ENCODE measurements around the gene CNTRL. TPM values are rescaled to one million over a fixed set of nuclear protein-coding genes. Genes with fewer than 3 reads are reported as not detected.
"Not testable (repeated sequence)": the region's sequence is repeated elsewhere in the genome, so short reads cannot be mapped to it uniquely, and the experiment has no call there.

Gene CNTRL
- total RNA-seq, 1 experiment from 2014 or later: 40.6 TPM

DNA sequence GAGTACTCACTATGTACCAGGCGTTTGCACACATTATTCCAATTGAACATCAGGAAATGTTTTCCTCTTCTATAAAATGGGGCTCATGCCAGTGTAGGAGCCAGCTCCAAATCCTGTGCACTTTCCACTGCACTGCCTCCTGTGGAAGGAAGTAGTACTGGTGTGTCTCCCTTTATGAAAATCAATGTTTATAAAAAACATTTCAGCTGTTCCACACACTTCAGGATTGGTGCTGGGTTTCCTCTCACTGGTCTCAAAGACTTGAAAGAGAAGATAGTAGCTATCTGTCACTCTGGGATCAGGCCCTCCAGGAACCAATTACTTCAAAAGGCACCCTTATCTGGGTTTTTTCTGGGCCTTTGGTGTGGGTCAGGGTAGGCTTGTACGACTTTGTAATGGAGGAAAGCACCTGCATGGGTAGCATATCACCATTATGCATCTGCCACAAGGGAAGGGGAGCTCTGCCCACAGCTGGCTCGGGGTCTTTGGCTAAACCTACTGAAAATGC lies 94.4 kb downstream of the CNTRL start:
- peak; percentile 18 to 41 for DNase-seq
- H3K36me3 ChIP-seq: peaks cover 61% of the 10 kb centered on the region

DNA sequence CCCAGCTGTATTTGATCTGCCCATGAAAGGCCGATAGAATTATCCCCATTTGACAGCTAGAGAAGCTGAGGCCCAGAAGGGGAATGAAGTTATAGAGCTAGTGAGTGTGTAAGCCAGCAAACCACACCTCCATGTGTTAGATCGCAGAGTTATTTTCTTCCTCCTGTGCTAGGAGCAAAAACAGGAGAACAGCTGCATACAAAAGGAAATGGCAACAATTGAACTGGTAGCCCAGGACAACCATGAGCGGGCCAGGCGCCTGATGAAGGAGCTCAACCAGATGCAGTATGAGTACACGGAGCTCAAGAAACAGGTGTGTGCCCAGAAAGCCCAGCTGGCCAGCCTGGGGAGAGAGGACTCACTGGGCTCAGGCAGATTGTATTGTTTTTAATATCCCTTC lies 96.5 kb downstream of the CNTRL start:
- H3K27ac ChIP-seq: no peak overlapping the region
- H3K9me3 ChIP-seq (replicated peaks): no peaks in the 10 kb centered on the region
- no peaks in the 10 kb centered on the region for H3K27me3 ChIP-seq
- peak; percentile 25 to 48 for DNase-seq
- H3K4me3 ChIP-seq: no peak overlapping the region
- no peaks in the 10 kb centered on the region for H3K4me1 ChIP-seq
- peaks cover 57% of the 10 kb centered on the region for H3K36me3 ChIP-seq

More for the DNA sequence above, 94.4 kb downstream of the CNTRL start:
- Histone ChIP-seq H3K27me3 (no peaks in the 10 kb centered on the region), H3K4me3 (no peak overlapping the region), H3K9me3 (replicated peaks) (no peaks in the 10 kb centered on the region), H3K4me1 (no peaks in the 10 kb centered on the region), H3K27ac (no peak overlapping the region)

GRCh38 chr9:121172726-121173487 lies 98.2 kb downstream of the CNTRL start:
- H3K4me1 ChIP-seq: no peaks in the 10 kb centered on the region
- H3K36me3 ChIP-seq: peaks cover 65% of the 10 kb centered on the region
- no peaks in the 10 kb centered on the region for H3K27me3 ChIP-seq
- DNase-seq: no peak
- no peaks in the 10 kb centered on the region for H3K9me3 ChIP-seq (replicated peaks)
- H3K27ac ChIP-seq: no peak overlapping the region
- H3K4me3 ChIP-seq: no peak overlapping the region

GRCh38 chr9:121173501-121173900 lies 98.7 kb downstream of the CNTRL start:
- no peaks in the 10 kb centered on the region for H3K9me3 ChIP-seq (replicated peaks)
- DNase-seq: no peak
- no peak overlapping the region for H3K27ac ChIP-seq
- H3K4me1 ChIP-seq: no peaks in the 10 kb centered on the region
- peaks cover 62% of the 10 kb centered on the region for H3K36me3 ChIP-seq
- H3K4me3 ChIP-seq: no peak overlapping the region
- no peaks in the 10 kb centered on the region for H3K27me3 ChIP-seq

DNA sequence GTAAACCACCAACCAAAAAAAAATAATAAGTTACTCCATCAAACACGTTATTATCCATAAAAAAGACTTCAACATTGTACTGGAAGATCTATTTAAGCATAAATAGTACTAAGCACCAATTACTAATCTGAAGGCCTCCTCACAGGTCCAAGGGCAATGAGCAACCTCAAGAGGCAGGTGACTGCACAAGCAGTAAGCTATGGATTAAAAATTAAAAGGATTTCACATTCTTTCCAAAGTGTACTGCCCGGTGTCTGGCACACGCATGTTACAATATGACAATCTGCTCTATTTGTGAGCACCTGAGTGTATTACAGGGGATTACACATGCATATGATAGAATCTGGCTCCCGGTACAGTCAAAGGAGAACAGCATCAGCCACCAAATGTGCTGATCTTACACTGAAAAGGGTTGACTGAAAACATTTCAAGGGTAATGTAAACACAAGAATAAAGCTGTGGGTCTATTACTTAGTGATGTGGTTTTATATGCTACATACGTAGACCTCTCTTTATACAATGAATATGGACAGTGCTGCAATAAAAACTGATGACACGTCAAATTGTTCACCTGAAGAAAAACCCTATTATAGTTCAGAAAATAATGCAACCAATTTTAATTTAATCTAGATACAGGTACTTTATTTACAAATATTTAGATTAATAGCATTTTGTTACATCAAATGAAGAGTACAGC lies 104.1 kb downstream of the CNTRL start:
- Histone ChIP-seq H3K9me3 (replicated peaks) (no peaks in the 10 kb centered on the region), H3K27ac (no peak overlapping the region), H3K27me3 (no peaks in the 10 kb centered on the region), H3K4me3 (no peak overlapping the region), H3K36me3 (peaks cover 76% of the 10 kb centered on the region), H3K4me1 (no peaks in the 10 kb centered on the region)
- DNase-seq: no peak

GRCh38 chr9:121179373-121179721 lies 104.6 kb downstream of the CNTRL start:
- DNase-seq; H3K4me3 ChIP-seq; H3K4me1 ChIP-seq; H3K27me3 ChIP-seq; H3K27ac ChIP-seq; H3K9me3 ChIP-seq (replicated peaks): not testable (repeated sequence)
- H3K36me3 ChIP-seq: peaks cover 78% of the 10 kb centered on the region

DNA sequence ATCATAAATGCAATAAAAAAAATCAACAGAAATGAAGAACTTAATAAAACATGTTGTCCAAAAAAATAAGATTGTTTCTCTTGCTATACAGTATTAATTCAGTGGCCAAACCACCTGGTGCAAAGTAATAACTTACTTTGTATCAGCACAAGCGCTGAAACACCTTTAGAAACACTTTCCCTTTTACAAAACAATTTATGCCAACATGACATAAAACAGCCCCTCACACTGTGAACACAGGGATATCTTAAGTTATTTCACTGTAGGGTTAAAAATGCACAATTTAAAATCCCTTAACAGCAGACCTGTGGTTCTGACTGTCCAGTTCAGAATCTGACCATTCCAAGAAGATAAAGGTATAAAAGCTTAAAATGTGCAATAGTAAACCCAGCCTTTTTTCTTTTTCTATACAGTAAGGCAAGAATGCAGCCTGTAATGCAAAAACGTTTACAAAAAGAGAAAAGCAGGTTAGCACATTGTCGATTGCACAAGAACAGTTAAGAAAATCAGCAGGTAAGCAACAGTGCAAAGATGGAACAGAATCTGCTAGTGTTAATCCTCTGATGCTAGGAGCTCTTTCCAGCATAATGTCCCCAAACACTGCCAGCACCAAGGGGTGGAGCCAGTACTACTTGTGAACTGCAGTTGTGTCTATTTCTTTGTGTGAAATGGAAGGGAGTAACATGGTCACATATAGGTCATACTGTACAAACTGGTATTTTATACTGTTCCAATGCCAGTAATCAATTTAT lies 105.4 kb downstream of the CNTRL start:
- peaks cover 81% of the 10 kb centered on the region for H3K36me3 ChIP-seq
- H3K27me3 ChIP-seq: no peaks in the 10 kb centered on the region
- DNase-seq: no peak

GRCh38 chr9:121182101-121182836 lies 107.5 kb downstream of the CNTRL start:
- no peak overlapping the region for H3K27ac ChIP-seq
- no peak for DNase-seq
- peaks cover 82% of the 10 kb centered on the region for H3K36me3 ChIP-seq
- H3K4me1 ChIP-seq: no peaks in the 10 kb centered on the region
- no peaks in the 10 kb centered on the region for H3K27me3 ChIP-seq
- H3K9me3 ChIP-seq (replicated peaks): no peaks in the 10 kb centered on the region
- no peak overlapping the region for H3K4me3 ChIP-seq

More for the DNA sequence above, 105.4 kb downstream of the CNTRL start:
- Histone ChIP-seq H3K4me1 (no peaks in the 10 kb centered on the region), H3K4me3 (no peak overlapping the region), H3K9me3 (replicated peaks) (no peaks in the 10 kb centered on the region), H3K27ac (no peak overlapping the region)

DNA sequence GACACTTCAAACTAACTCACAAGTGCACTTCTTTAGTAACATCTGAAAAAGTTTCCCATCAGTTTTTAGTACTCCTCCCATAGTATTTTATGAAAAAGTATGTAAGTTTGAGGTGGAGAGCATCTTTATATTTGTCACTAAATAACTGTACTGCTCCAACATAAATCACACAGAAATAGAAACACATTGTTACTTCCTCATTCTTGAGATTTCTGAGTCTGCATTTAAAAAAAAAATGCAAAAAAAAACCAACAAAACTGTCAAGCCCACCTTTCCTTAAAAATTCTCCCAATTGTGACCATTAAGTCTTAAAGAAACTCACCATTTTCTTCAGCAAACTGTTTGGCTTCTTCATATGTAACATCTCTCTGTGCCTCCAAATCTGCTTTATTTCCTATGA lies 108.2 kb downstream of the CNTRL start:
- H3K27me3 ChIP-seq: no peaks in the 10 kb centered on the region
- H3K4me3 ChIP-seq: no peak overlapping the region
- no peaks in the 10 kb centered on the region; the same call in 1 of the 2 replicates for H3K4me1 ChIP-seq
- no peak for DNase-seq
- H3K9me3 ChIP-seq (replicated peaks): no peaks in the 10 kb centered on the region
- peaks cover 76% of the 10 kb centered on the region for H3K36me3 ChIP-seq
- no peak overlapping the region for H3K27ac ChIP-seq

GRCh38 chr9:121183666-121184423 lies 109.1 kb downstream of the CNTRL start:
- Histone ChIP-seq H3K36me3 (peaks cover 71% of the 10 kb centered on the region), H3K27ac (no peak overlapping the region), H3K4me3 (no peak overlapping the region), H3K27me3 (no peaks in the 10 kb centered on the region), H3K4me1 (no peaks in the 10 kb centered on the region; the same call in 1 of the 2 replicates), H3K9me3 (replicated peaks) (no peaks in the 10 kb centered on the region)
- no peak for DNase-seq

DNA sequence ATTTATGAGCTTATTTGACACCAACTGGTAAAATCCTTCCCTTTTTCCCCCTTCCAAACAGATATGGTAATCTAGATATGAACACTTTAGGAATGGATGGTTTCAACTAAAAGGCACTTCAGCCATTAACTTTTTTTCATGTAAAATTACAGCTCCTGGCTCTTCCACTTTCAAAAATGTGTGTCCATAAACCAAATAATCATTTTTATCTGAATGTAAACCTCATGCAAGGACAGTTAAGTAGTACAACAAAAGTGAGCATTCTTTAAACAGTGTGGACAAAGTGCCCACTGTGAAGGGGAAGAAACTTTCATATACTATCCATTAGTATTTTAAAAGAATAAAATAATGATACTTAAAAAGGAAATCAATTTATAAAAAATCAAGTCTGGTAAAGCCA lies 109.7 kb downstream of the CNTRL start:
- Histone ChIP-seq H3K9me3 (replicated peaks) (no peaks in the 10 kb centered on the region), H3K36me3 (peaks cover 66% of the 10 kb centered on the region), H3K4me3 (no peak overlapping the region), H3K27me3 (no peaks in the 10 kb centered on the region), H3K4me1 (no peaks in the 10 kb centered on the region; the same call in 1 of the 2 replicates), H3K27ac (no peak overlapping the region)
- no peak for DNase-seq

GRCh38 chr9:121185178-121185745 lies 110.5 kb downstream of the CNTRL start:
- H3K4me1 ChIP-seq: no peaks in the 10 kb centered on the region; the same call in 1 of the 2 replicates
- H3K36me3 ChIP-seq: peaks cover 67% of the 10 kb centered on the region
- H3K9me3 ChIP-seq (replicated peaks): no peaks in the 10 kb centered on the region
- H3K27me3 ChIP-seq: no peaks in the 10 kb centered on the region
- H3K27ac ChIP-seq: no peak overlapping the region
- DNase-seq: no peak
- no peak overlapping the region for H3K4me3 ChIP-seq

DNA sequence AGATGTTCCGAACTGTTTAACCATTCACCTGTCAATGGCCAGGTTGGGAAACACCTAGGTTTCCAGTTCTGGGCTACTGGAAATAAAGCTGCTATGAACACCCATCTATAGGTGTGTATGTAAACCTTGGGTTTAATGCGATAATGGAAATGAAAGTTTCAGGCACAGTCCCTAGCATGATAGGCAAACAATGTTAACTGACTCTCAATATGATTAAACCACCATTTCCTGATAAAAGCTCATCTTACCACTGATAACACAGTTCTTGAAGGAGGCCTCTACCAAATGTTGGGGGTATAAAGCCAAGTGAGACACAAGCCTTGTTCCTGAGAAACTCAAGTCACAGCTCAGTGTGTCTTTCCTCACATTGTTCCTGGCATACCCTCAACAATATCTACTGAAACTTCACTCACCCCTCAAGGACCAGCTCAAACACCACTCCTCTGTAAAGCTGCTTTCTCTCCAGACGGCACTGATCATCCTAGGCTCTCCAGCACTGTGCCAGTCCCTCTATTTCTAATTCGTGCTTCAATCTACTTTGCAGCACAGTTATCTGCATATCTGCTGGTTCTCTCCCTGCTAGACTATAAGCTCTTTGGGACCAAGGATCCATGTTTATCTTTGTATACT lies 111.1 kb downstream of the CNTRL start:
- no peak overlapping the region for H3K27ac ChIP-seq
- H3K36me3 ChIP-seq: peaks cover 61% of the 10 kb centered on the region
- no peaks in the 10 kb centered on the region; the same call in 1 of the 2 replicates for H3K4me1 ChIP-seq
- DNase-seq: no peak
- no peak overlapping the region for H3K4me3 ChIP-seq
- H3K9me3 ChIP-seq (replicated peaks): no peaks in the 10 kb centered on the region
- H3K27me3 ChIP-seq: no peaks in the 10 kb centered on the region
